Medulla oblongata (tissue), 1 donor: ENCODE measurements around the gene RAB25.
"Not testable (repeated sequence)": the region's sequence is repeated elsewhere in the genome, so short reads cannot be mapped to it uniquely, and the experiment has no call there.

Experiments
- DNase-seq: peaks from one replicate; pipeline ENCODE4 v3.0.0-alpha.2; 2015; ENCODE audit errors: extremely low spot score

RAB25 gene

DNA sequence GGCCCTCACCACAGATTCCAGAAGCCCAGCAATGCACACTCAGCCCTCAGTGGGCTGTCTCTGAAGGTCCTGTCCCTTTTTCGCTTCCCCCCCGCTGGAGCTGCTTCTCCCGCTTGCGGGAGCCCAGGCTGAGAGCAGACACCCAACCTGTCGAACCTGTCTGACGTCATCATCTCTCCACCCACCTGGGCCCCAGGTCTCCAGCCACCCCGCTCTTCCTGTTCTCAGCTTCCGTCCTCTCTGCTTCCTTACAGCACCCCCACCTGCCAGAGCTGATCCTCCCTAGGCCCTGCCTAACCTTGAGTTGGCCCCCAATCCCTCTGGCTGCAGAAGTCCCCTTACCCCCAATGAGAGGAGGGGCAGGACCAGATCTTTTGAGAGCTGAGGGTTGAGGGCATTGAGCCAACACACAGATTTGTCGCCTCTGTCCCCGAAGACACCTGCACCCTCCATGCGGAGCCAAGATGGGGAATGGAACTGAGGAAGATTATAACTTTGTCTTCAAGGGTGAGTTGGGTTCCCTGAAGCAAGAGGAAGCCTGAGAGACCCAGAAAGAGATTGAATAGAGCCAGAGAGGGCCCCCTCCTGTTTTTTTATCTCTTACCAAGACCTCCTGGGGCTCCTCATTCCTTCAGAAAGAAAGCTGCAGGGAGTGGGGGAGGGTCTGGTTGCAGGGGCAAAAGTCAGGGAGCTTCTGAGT, at the start of gene RAB25:
Gene RAB25 (plus strand): TSS at position 224 of the 700 bp plus-strand sequence. CDS start 241 bp downstream, at position 465.
- no peak for DNase-seq

DNA sequence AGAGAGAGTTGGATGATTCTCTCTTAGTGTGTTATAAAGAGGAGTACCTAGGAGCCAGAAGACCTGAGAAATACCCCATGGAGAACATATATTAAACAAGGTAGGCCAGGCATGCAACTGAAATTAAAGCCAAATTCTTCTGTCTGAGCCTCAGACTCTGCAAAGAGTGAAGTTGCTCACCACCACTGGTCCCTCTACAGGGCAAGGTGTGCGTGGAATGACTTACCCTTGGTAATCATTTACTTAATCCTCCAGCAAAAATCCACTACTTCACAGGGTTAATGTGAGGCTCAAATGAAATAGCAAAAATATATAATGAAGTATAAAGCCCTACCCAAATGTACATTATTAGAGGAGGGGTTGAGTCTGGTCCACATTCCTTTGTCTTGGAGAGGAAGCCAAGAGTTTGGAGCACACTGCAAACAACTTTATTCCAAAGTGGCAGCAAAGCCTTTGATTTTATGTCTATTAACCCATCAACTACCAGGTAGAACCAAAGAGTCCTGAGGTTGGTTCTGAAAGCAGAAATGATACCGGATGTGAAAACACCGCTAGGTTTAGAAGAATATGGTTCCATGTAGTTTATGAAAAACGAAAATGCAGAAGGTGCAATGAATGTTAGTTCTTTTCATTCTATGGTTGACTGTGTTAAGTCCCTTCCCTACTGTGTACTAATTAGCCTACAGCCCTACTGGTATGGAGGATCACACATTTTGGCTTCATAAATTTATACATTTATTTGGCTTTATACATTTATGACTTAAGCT, 48.7 kb upstream of the RAB25 start:
- no peak for DNase-seq

DNA sequence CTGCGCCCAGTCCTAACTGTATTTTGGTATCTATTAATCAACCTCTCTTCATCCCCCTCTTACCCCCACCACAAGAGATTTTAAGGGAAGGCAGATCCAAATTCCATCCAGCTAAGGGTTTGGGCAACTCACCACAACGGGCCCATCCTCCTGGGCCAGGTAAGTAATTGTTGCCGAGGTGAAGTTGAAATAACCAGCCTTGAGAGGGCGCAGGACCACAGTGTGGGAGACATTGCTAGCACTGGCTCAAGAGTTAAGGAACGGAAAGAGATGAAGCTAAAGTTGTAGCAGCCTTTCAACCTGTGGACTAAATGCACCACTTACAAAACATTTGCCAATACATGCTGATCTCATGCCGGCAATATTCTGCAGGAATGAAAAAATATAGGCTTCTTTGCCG, 46.1 kb upstream of the RAB25 start:
- DNase-seq: no peak

DNA sequence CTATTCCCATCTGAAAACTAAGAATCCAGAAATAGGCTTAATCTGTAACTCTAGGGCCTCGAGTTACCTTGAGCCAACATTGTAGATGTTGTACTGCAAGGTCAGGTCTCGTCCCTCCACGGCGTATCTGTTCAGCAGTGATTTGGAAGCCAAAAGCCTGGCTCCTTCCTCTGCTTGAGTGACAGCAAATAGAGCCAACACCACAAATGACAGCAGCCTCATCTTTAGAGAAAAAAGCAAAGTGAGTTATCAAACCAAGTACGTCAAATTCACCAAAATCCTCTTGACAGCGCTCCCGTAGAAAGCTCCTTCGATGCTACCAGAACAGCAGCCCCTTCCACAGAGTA, 41.0 kb upstream of the RAB25 start:
- DNase-seq: no peak

DNA sequence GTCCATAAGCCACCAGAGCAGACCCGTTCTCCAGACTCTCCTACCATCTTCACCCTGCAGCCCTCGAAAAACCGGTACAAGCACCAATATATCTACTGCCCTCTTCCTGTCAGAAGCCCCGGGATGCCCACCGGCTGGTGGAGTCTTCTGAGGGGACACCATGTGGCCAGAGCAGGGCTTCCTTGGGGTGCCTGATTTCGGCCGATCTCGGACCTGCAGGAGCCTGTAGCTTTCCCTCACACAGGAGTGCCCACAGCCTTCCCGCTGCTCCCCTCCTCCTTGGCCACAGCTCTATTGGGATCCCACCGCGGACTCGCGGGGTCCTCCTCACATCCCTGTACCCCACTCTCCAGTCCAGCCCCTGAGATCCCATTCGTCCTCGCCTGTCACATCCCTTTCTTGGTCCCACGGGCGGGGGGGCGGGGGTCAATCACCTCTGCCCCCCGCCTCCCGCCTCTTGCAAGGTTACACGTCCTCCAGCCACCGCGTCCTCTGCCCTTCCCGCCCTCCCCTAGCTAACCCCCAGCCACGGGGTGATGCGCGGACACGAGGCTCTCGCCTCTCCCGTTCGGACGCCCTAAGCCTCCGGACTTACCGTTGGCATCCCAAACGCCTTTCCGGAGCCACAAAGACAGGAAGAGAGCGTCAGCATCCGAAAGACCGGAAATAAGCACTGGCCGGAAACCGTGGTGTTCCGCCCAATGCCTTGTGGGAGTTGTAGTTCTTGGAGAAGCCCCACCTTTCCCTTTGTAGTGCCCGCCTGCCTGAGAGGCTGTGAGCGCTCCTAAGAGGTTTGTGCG, 40.5 kb upstream of the RAB25 start, which contains the start of gene SSR2:
Gene SSR2 (minus strand): TSS at position 659 of the 800 bp plus-strand sequence. CDS start 784 bp downstream, outside the sequence.
- peak; percentile 97 for DNase-seq

DNA sequence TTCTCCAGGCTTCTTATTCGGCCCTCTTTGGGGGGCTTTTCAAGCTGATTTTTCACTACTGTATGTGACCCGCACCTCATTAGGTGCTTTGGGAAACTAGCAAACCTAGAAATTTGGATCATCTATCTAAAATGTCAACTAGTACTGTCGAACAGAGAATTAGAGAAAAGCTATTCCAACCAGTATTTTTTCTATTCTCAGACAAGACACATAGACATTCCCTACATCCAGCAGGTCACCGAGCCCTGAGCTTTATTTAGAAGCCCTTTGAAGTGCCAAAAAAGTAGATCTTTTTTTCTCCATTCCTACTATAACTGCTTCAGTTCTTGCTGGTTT, 39.9 kb upstream of the RAB25 start:
- no peak for DNase-seq

DNA sequence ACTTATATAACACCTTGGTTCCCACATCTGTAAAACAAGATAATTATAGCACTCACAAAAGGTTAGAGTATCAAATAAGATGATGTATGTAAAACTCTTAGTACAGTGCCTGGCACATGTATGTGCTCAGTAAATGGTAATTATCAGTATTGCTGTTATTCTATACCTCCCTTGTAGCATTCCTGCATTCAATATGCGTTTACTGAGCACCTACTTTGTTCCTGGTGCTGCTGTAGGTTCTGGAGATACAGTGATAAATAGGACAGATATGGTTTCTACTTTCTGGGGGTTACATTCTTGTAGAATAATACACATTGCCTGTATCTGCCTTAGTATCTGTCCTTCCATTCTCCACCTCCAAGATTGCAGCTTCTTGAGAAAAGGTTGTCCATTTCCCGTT, 39.0 kb upstream of the RAB25 start:
- no peak for DNase-seq

DNA sequence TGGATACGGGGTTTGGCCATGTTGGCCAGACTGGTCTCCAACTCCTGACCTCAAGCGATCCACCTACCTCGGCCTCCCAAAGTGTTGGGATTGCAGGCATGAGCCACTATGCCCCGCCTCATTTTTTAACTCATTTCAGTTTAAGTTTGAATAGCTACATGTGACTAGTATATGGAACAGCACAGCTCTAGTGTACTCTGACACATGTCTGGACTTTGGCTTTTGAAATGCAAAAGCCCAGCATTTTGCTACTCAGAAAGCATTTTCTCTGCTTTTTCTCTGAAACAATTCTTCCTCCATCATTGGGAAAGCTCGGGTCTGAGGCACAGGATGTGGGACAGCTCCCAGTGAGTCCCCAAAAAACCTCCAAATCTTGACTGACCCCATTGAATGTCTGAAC, 36.2 kb upstream of the RAB25 start:
- no peak for DNase-seq

DNA sequence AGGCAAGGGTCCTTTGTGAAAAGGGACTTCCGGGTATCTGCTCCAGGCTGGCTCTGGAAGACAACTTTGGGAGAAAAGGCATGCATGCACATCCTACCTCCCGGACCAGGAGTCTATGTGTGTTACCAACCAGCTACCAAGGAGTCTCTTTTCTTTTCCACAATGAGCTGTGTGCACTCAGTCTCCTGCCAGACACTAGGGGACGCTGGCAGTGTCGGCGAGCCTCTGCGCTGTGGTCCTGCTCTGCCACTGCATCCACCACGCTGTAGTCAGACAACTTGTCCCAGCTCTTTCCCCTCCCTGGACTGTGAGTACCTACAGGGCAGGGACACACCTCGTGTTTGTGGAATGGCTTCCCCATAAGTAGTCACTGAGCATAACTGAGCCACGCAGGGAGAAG, 35.1 kb upstream of the RAB25 start:
- DNase-seq: no peak

DNA sequence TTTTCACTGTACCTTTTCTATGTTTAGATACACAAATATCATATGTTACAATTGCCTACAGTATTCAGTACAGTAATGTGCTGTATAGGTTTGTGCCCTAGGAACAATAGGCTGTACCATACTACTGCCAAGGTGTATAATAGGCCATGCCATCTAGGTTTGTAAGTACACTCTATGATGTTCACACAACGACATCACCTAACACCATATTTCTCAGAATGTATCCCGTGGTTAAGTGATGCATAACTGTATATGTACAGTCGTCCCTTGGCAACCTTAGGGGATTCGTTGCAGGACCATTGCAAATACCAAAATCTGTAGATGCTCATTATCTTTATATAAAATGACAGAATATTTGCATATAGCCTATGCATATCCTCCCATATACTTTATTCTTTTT, 34.4 kb upstream of the RAB25 start:
- no peak for DNase-seq

DNA sequence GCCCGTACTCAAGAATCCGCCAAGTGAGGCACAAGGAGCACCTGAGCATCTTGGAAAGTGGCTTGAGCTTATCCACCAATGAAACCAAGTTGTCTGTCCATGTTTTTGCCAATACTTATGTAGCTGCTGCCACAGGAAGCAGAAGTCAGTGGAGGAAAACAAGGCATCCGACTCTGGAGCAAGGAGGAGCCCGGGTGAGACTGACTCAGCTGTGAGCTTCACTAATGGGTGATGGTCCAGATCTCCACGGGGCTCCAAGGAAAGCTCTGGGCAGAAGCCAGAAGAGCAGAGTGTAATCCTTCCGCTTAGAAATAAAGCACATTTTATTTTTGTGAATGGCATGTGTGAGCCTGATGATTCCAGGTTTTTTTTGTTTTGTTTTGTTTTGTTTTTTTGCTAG, 27.9 kb upstream of the RAB25 start:
- DNase-seq: no peak

DNA sequence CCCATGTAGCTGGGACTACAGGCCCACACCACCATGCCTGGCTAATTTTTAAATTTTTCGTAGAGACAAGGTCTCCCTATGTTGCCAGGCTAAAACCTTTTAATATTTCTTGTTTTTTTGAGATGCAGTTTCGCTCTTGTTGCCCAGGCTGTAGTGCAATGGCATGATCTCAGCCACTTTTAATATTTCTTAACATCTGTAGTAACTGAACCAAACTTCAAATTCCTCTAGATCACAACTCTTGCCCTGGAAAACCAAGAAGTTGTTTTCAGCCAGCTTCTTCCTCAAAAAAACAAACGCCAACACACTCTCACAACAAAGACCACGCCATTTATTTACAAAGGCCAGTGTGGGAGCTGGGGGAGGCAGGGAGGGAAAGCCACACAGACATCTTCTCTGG, 26.0 kb upstream of the RAB25 start:
- not testable (repeated sequence) for DNase-seq

DNA sequence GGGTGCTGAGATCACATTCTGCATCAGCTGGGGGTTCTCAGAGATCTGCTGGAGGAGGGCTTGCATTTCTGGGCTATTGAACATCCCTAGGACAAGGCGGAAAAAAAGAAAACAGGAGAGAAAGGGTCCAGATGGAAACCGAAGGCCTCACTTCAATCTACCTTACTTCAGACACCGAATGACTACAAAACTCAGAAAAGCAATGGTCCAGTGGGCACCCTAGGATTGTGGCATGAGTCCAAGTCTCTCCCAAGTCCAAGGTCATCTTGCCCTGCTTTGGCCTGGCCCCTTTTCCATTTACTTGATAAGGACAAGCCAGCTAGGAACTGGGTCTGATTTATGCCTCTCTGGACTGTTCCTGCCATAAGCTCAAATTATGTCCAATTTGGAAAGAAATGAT, 18.1 kb upstream of the RAB25 start:
- no peak for DNase-seq

DNA sequence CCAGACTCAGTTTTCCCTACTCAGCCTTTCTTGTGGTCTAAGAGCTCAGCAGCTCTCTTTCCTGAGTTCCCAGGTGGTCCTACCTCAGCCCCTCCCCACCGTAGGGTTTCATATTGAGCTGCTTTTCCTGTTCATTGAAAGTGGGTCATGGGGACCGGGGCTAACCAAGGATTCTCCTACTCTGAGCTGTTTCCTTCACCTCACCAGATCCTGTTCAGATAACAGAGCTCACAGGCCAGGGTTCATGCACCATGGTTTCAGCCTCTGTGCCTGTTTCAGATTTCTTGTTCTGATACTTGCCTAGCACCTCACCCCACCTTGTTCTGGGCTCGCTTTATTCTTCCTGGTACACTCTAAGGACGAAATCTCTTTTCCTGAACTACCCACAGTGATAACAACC, 15.9 kb upstream of the RAB25 start:
- DNase-seq: no peak

DNA sequence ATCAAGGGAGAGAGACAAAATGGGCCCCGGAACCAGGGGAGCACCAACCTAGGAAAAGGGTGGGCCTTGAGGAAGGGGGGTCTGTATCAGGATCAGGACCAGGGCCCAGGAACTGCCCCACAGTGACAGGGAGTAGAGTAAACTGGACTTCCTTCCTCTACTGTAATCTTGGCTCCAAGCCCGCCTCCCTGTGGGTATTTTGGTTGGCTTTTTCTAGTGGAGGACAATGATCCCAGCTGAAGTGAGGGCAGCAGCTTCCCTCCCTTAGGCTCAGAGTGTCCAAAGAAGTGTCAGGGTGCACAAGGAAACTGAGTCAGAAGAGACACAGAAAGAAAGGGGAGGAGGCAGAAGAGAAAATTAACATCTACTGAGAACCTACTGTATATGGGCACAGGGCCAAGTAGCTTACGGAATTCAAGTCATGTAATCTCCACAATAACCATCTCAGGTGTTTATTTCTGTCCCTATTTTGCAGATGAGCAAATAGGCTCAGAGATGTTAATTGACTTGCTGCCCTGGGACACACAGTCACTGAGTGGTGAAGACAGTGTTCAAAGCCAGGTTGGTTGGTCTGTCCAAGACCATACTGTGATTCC, 12.2 kb upstream of the RAB25 start:
- DNase-seq: no peak

DNA sequence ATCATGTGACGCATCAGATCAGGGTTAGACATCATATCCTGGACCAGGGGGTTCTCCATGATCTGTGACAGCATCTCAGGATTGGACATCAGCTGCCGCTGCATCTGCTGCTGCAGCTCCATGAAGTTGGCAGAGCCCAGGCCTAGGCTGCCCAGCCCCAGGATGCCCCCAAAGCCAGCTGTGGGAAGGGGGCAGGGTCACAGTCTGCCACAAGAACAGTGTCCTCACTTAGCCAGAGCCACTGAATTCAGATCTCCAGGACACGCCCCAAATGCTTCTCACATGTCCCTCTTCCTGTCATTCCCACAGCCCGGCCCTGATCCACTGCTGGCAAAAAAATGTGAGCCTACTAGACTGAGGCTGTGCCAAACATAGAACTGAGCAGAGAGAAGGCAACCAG, 10.6 kb upstream of the RAB25 start:
- peak; percentile 23 for DNase-seq

DNA sequence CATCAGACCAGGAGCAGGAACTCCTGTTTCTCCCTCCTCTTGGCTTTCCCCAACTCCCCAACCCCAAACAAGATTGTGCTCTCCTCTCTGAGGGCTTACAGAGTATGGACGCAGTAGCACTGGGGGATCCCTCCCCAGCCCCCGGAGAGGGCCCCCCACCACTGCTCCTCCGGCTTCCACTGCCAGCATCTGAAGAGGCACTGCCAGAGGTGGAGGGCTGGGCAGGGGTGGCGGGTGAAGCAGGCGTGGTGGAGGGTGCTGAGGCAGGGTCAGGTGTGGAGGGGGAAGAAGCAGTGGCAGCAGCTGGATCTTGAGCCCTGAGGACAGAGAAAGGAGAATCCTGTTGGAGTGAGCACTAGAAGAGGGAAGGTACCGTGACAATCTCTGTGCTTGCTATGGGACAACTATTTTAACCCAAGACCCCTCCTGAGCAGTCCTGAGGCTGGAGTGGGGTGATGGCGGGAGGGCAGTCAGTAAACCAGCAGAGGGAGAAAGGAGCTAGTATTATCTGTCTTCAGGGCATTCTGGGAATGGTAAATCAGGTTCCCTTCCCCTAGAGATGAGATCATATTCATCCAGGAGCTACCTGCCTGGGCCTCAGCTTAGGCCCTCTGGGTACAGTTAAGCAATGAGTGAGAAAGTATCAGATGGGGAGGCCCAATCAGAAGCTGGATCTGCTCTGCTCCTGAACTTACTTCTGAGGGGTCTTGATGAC, 9.8 kb upstream of the RAB25 start:
- DNase-seq: no peak

DNA sequence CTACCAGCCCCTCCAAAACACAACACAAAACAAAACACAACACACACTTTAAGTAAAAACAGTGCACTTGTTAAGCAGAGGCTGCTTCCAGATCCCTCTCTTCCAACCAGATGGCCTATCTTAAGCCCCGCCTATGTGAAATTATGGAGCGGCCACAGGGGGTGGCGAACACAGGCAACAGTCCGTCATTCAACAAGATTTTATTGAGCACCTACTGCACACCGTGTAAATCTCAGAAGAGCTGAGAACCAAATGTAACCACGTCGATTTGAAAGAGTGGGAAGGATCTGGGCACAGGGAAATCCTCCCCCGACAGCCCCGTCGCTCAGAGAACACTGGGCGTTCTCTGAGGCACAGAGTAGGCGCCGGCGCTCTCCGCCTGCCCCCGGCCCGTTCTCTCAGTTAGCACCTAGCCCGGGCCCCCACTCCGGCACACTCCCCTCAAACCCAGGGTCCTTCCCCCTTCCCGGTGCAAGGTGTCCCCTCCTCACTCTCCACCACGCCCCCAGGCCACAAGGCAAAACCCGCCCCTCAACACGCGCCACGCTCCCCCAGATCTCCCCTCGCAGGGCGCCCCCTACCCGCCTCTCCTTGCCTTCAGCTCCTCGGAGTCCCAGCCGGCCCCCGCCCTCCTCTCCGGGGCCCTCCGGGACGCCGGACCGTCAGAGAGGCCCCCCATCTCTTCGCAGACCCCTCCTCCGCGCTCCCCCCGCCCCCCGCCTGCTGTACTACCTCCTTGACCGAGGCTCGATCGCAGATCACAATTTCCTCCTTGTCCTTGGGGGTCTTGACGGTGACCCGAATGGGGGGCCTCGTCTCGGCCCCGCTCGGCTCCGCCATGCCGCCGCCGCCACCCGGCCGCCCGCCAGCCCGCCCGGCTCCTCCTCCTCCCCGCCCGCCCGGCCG, 7.8 kb upstream of the RAB25 start:
- peak; percentile 42 for DNase-seq

DNA sequence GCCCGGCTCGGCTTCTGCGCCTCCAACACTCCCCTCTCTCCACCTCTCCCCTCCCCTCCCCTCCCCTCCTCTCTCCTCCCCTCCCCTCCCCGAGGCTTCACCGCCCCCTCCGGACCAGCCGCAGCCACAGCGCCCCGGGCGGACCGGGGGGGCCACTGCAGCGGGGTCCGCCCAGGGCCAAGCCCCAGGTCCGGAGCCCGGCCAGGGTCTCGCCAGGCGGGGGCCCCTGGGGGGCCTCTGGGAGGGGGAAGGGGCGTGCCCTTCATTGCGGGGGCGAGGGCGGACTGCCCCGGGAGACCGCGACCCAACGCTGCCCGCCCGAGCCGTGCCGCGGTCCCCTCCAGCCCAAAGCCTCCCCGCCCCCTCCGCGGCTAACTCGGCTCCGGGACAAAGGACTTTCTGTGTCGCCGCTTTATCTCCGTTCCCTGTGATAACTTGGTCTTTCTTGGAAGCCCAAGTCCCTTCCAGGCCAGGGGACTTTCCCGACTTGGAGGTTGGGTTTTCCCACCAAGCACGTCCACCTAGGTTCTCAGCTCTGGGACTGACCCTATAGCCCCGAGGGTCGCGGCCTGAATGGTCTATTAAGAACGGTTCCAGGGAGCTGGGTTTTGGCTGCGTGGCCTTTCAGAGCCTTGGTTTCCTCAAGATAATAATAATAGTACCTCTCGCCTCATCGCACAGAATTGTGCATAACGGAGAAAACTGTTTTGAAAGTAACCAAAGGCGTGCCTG, 7.0 kb upstream of the RAB25 start, which contains the start of gene UBQLN4:
Gene UBQLN4 (minus strand): TSS at position 31 of the 732 bp plus-strand sequence. CDS start 97 bp downstream, outside the sequence.
- peak; percentile 93 for DNase-seq
